Measurements from ENCODE around the gene ETFRF1. TPM values are rescaled to one million over a fixed set of nuclear protein-coding genes. Genes with fewer than 3 reads are reported as not detected.

ETFRF1 gene
- polyA plus RNA-seq, 1 donor from 2014 or later: 81.8 TPM

GRCh38 chr12:25187781-25188180, 7.3 kb upstream of the ETFRF1 start:
- no peaks in the 10 kb centered on the region for H3K27me3 ChIP-seq (ENCODE audit: insufficient read depth, low read depth, low read length)
- no peak overlapping the region for H3K4me2 ChIP-seq (ENCODE audit: low read length)

GRCh38 chr12:25189656-25190055, 5.4 kb upstream of the ETFRF1 start:
- Histone ChIP-seq H3K9me2 (ENCODE audit: insufficient read depth, low read length) (no peaks in the 10 kb centered on the region), H4K20me1 (ENCODE audit: insufficient read depth) (no peaks in the 10 kb centered on the region), H3K27me3 (ENCODE audit: insufficient read depth, low read depth, low read length) (no peaks in the 10 kb centered on the region), H3K4me3 (ENCODE audit: low read length) (no peak overlapping the region), H3K9ac (ENCODE audit: low read length) (no peak overlapping the region), H3F3A (ENCODE audit: insufficient read depth, low read length, poor library complexity, severe bottlenecking) (no peaks in the 10 kb centered on the region), H3K27ac (ENCODE audit: low read length) (no peak overlapping the region), H3K4me2 (ENCODE audit: low read length) (no peak overlapping the region), H3K9me3 (ENCODE audit: low read length) (no peaks in the 10 kb centered on the region), H3K36me3 (ENCODE audit: insufficient read depth, low read length) (no peaks in the 10 kb centered on the region), H2AFZ (ENCODE audit: low read depth, low read length) (no peak overlapping the region), H3K79me2 (replicated peaks; ENCODE audit: insufficient read depth, low read length) (no peaks in the 10 kb centered on the region)
- TF ChIP-seq EP300 (conservative IDR thresholded peaks at IDR 0.05; ENCODE audit: poor library complexity, severe bottlenecking): no peak
- TF ChIP-seq TAF1 (IDR thresholded peaks at IDR 0.05; ENCODE audit: low read depth): no peak
- TF ChIP-seq MXI1 (conservative IDR thresholded peaks at IDR 0.05; ENCODE audit: poor library complexity, severe bottlenecking): no peak

More at GRCh38 chr12:25187781-25188180, 7.3 kb upstream of the ETFRF1 start:
- Histone ChIP-seq H3K27ac (ENCODE audit: low read length) (no peak overlapping the region), H3K36me3 (ENCODE audit: insufficient read depth, low read length) (no peaks in the 10 kb centered on the region), H3K9ac (ENCODE audit: low read length) (no peak overlapping the region), H3F3A (ENCODE audit: insufficient read depth, low read length, poor library complexity, severe bottlenecking) (no peaks in the 10 kb centered on the region), H3K79me2 (replicated peaks; ENCODE audit: insufficient read depth, low read length) (no peaks in the 10 kb centered on the region), H2AFZ (ENCODE audit: low read depth, low read length) (no peak overlapping the region), H3K9me3 (ENCODE audit: low read length) (no peaks in the 10 kb centered on the region), H3K9me2 (ENCODE audit: insufficient read depth, low read length) (no peaks in the 10 kb centered on the region), H4K20me1 (ENCODE audit: insufficient read depth) (no peaks in the 10 kb centered on the region), H3K4me3 (ENCODE audit: low read length) (no peak overlapping the region)
- TF ChIP-seq POLR2AphosphoS5 (IDR thresholded peaks at IDR 0.05) (no peak), CTCF (IDR thresholded peaks at IDR 0.05; ENCODE audit: poor library complexity, severe bottlenecking) (no peak), EZH2 (IDR thresholded peaks at IDR 0.05; ENCODE audit: borderline replicate concordance, insufficient read depth, low read length, poor library complexity, severe bottlenecking) (no peak)

GRCh38 chr12:25190793-25191192, 4.2 kb upstream of the ETFRF1 start:
- H3K79me2 ChIP-seq (replicated peaks; ENCODE audit: insufficient read depth, low read length): no peaks in the 10 kb centered on the region
- no peaks in the 10 kb centered on the region for H3K9me3 ChIP-seq (ENCODE audit: low read length)
- TF ChIP-seq EP300 (conservative IDR thresholded peaks at IDR 0.05; ENCODE audit: poor library complexity, severe bottlenecking): no peak
- no peak for TF ChIP-seq CTCF (IDR thresholded peaks at IDR 0.05; ENCODE audit: poor library complexity, severe bottlenecking)
- no peak for TF ChIP-seq REST (IDR thresholded peaks at IDR 0.05; ENCODE audit: borderline replicate concordance)
- TF ChIP-seq MXI1 (conservative IDR thresholded peaks at IDR 0.05; ENCODE audit: poor library complexity, severe bottlenecking): no peak
- no peak for TF ChIP-seq EZH2 (IDR thresholded peaks at IDR 0.05; ENCODE audit: borderline replicate concordance, insufficient read depth, low read length, poor library complexity, severe bottlenecking)
- TF ChIP-seq RAD21 (conservative IDR thresholded peaks at IDR 0.05): no peak
- TF ChIP-seq POLR2AphosphoS5 (IDR thresholded peaks at IDR 0.05): no peak
- TF ChIP-seq TAF1 (IDR thresholded peaks at IDR 0.05; ENCODE audit: low read depth): no peak
- no peak for TF ChIP-seq SMC3 (conservative IDR thresholded peaks at IDR 0.05; ENCODE audit: poor library complexity)
- no peak overlapping the region for H3K4me2 ChIP-seq (ENCODE audit: low read length)
- no peak overlapping the region for H3K27ac ChIP-seq (ENCODE audit: low read length)
- H3F3A ChIP-seq (ENCODE audit: insufficient read depth, low read length, poor library complexity, severe bottlenecking): no peaks in the 10 kb centered on the region
- no peaks in the 10 kb centered on the region for H3K9me2 ChIP-seq (ENCODE audit: insufficient read depth, low read length)
- H4K20me1 ChIP-seq (ENCODE audit: insufficient read depth): no peaks in the 10 kb centered on the region
- H2AFZ ChIP-seq (ENCODE audit: low read depth, low read length): no peak overlapping the region
- H3K27me3 ChIP-seq (ENCODE audit: insufficient read depth, low read depth, low read length): no peaks in the 10 kb centered on the region
- H3K9ac ChIP-seq (ENCODE audit: low read length): no peak overlapping the region
- H3K36me3 ChIP-seq (ENCODE audit: insufficient read depth, low read length): no peaks in the 10 kb centered on the region
- no peak overlapping the region for H3K4me3 ChIP-seq (ENCODE audit: low read length)

Data from neural cell (in vitro differentiated cells).